Measurements from ENCODE around the gene KRTAP5-9. TPM values are rescaled to one million over a fixed set of nuclear protein-coding genes. Genes with fewer than 3 reads are reported as not detected.
"Not testable (repeated sequence)": the region's sequence is repeated elsewhere in the genome, so short reads cannot be mapped to it uniquely, and the experiment has no call there.

Gene KRTAP5-9
- total RNA-seq, 1 donor from 2014 or later = 0.20 TPM

DNA sequence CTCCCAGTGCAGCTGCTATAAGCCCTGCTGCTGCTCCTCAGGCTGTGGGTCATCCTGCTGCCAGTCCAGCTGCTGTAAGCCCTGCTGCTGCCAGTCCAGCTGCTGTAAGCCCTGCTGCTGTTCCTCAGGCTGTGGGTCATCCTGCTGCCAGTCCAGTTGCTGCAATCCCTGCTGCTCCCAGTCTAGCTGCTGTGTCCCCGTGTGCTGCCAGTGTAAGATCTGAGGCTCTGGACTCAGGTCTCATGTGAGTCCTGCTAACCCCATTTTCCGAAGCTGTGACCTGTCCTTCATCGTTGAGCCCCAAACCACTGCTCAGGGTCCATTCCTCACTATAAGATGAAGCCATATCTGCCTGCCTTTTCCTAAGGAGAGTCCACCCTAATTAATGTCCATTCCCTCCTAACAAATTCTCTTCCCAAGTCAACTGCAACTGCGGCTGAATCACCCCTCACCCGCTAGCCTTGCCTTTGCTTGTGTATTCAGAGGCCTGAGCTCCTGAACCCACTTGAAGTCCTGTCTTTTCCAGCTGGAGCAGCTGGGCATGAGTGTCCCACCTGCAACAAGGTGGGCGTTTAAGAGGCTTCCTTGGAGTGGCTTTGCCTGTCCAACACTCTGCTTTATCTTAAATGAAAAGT, 20.5 kb upstream of the KRTAP5-9 start:
- H3K27ac Mint-ChIP-seq (ENCODE audit: unreplicated experiment) = no peak overlapping the region
- H3K9me3 Mint-ChIP-seq (ENCODE audit: low read depth) = peaks cover 10% of the 10 kb centered on the region
- H3K4me3 Mint-ChIP-seq (ENCODE audit: unreplicated experiment) = no peak overlapping the region
- peaks cover 10% of the 10 kb centered on the region for H3K27me3 Mint-ChIP-seq (ENCODE audit: low read depth)
- DNase-seq (ENCODE audit: low spot score) = peak; percentile 30
- no peaks in the 10 kb centered on the region for H3K4me1 Mint-ChIP-seq (ENCODE audit: low read depth)
- TF ChIP-seq, protein P1, sequence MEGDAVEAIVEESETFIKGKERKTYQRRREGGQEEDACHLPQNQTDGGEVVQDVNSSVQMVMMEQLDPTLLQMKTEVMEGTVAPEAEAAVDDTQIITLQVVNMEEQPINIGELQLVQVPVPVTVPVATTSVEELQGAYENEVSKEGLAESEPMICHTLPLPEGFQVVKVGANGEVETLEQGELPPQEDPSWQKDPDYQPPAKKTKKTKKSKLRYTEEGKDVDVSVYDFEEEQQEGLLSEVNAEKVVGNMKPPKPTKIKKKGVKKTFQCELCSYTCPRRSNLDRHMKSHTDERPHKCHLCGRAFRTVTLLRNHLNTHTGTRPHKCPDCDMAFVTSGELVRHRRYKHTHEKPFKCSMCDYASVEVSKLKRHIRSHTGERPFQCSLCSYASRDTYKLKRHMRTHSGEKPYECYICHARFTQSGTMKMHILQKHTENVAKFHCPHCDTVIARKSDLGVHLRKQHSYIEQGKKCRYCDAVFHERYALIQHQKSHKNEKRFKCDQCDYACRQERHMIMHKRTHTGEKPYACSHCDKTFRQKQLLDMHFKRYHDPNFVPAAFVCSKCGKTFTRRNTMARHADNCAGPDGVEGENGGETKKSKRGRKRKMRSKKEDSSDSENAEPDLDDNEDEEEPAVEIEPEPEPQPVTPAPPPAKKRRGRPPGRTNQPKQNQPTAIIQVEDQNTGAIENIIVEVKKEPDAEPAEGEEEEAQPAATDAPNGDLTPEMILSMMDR (IDR thresholded peaks at IDR 0.05) = no peak
- H3K36me3 Mint-ChIP-seq (ENCODE audit: low read depth) = peaks cover 2% of the 10 kb centered on the region

DNA sequence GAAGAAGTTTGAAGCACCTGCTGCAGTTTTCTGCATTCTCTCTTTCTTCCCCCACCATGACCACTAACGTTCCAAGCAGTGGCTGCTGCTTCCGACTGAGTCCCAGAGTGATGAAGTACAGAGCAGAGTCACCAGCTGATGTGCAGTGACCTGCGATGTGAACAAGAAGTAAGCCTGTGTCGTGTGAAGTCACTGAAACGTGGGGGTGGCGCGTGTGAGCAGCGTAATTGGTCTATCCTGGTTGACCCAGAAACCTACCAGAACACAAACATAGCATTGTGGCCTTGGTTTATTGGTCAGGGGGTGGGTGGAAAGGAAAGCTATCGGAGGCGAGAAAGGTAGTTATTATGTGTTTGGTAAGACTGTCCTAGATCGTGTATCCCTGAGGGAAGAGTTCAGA, 17.6 kb upstream of the KRTAP5-9 start:
- Mint-ChIP-seq H3K9me3 (ENCODE audit: low read depth) (no peaks in the 10 kb centered on the region), H3K4me1 (ENCODE audit: low read depth) (no peaks in the 10 kb centered on the region), H3K4me3 (ENCODE audit: unreplicated experiment) (no peak overlapping the region), H3K36me3 (ENCODE audit: low read depth) (no peaks in the 10 kb centered on the region), H3K27ac (ENCODE audit: unreplicated experiment) (no peak overlapping the region), H3K27me3 (ENCODE audit: low read depth) (peaks cover 10% of the 10 kb centered on the region)
- no peak for DNase-seq (ENCODE audit: low spot score)
- TF ChIP-seq, protein P1 (IDR thresholded peaks at IDR 0.05) = no peak

DNA sequence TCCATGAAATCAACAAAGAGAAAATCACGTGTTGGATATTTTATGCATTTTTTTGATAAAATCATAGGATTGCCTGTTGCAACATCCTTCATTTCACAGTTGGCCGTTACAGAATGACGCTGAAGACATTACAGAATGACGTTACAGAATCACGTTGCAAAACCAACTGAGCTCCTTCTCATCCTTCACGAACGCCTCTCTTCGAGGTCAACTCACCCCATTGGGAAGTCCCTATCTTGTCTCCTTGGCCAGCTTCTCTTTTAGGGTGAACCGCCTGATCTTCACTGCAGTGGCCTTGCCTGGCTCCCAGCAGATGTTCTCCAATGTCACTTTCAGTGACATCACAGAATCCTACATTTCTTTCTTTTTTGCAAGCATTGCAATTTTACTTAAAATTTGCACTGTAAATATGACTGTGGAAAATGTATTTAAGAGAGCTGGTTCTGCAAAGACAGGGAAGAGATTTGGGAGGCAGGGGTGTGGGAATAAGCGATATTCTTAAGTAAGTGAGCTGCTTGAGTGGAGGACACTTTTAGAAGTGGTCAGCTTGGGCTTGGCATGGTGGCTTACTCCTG, 16.1 kb upstream of the KRTAP5-9 start:
- TF ChIP-seq, protein P1 (IDR thresholded peaks at IDR 0.05) = no peak
- no peaks in the 10 kb centered on the region for H3K36me3 Mint-ChIP-seq (ENCODE audit: low read depth)
- no peak overlapping the region for H3K4me3 Mint-ChIP-seq (ENCODE audit: unreplicated experiment)
- H3K4me1 Mint-ChIP-seq (ENCODE audit: low read depth) = no peaks in the 10 kb centered on the region
- no peak overlapping the region for H3K27ac Mint-ChIP-seq (ENCODE audit: unreplicated experiment)
- H3K27me3 Mint-ChIP-seq (ENCODE audit: low read depth) = peaks cover 7% of the 10 kb centered on the region
- no peaks in the 10 kb centered on the region for H3K9me3 Mint-ChIP-seq (ENCODE audit: low read depth)
- DNase-seq (ENCODE audit: low spot score) = no peak

DNA sequence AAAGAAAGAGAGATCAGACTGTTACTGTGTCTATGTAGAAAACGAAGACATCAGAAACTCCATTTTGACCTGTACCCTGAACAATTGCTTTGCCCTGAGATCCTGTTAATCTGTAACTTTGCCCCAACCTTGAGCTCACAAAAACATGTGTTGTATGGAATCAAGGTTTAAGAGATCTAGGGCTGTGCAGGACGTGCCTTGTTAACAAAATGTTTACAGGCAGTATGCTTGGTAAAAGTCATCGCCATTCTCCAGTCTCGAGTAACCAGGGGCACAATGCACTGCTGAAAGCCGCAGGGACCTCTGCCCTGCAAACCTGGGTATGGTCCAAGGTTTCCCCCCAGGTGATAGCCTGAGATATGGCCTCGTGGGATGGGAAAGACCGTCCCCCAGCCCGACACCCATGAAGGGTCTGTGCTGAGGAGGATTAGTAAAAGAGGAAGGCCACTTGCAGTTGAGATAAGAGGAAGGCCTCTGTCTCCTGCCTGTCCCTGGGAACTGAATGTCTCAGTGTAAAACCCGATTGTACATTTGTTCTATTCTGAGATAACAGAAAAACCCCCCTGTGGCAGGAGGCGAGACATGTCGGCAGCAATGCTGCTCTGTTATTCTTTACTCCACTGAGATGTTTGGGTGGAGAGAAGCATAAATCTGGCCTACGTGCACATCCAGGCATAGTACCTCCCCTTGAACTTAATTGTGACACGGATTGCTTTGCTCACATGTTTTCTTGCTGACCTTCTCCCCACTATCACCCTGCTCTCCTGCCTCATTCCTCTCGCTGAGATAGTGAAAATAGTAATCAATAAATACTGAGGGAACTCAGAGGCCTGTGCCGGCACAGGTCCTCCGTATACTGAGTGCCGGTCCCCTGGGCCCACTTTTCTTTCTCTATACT, 13.3 kb upstream of the KRTAP5-9 start:
- not testable (repeated sequence) for H3K9me3 Mint-ChIP-seq (ENCODE audit: low read depth); H3K27ac Mint-ChIP-seq (ENCODE audit: unreplicated experiment); DNase-seq (ENCODE audit: low spot score); H3K4me1 Mint-ChIP-seq (ENCODE audit: low read depth); H3K4me3 Mint-ChIP-seq (ENCODE audit: unreplicated experiment); H3K36me3 Mint-ChIP-seq (ENCODE audit: low read depth); H3K27me3 Mint-ChIP-seq (ENCODE audit: low read depth)

DNA sequence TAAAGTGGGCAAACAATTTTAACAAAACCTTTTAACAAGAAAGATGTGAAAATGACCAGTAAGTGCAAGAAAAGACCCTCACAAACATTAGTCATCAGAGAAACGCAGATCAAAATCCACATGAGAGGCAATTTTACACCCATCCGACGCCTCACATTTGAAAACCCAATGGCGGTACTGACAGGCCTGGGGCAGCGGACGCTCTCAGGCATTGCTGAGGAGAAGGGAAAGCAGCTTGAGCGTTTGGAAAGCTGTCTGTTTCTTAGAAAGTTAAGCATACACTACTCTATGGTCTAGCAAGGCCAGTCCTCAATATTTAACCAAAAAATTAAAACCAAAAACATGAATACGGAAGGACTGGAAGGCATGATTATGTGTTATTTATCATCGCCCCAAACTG, 12.4 kb upstream of the KRTAP5-9 start:
- Mint-ChIP-seq H3K27me3 (ENCODE audit: low read depth) (peaks cover 2% of the 10 kb centered on the region), H3K27ac (ENCODE audit: unreplicated experiment) (no peak overlapping the region), H3K4me1 (ENCODE audit: low read depth) (no peaks in the 10 kb centered on the region), H3K36me3 (ENCODE audit: low read depth) (no peaks in the 10 kb centered on the region), H3K4me3 (ENCODE audit: unreplicated experiment) (no peak overlapping the region), H3K9me3 (ENCODE audit: low read depth) (no peaks in the 10 kb centered on the region)
- TF ChIP-seq, protein P1 (IDR thresholded peaks at IDR 0.05) = no peak
- DNase-seq (ENCODE audit: low spot score) = no peak

Measured in chondrocyte (in vitro differentiated cells).